Skin epidermis (tissue), 12 donors: ENCODE data around the gene TLR8.

Experiments used
- H3K27ac ChIP-seq, 21 experiments: fragments of 200-600 bp; sonication (generic) in 11 of 21; one replicate each; pipeline ENCODE4 v1.5.0; 2020; ENCODE audit warnings: mild to moderate bottlenecking in 3 of 21, inconsistent platforms in 2 of 21, moderate library complexity in 2 of 21
- H3K4me3 ChIP-seq, 7 experiments: fragments of 200-600 bp; sonication (generic) in 2 of 7; one replicate each; pipeline ENCODE4 v1.5.0; 2020; ENCODE audit warnings: inconsistent platforms in 2 of 7, mild to moderate bottlenecking in 2 of 7, moderate library complexity in 1 of 7

Gene TLR8

GRCh38 chrX:12894074-12895030 is 12.1 kb upstream of the TLR8 start:
- H3K27ac ChIP-seq: no peak overlapping the region
- H3K4me3 ChIP-seq: no peak overlapping the region

- Histone ChIP-seq H3K27ac (no peak overlapping the region), H3K4me3 (no peak overlapping the region)
These were observed 10.6 kb upstream of the TLR8 start for GRCh38 chrX:12895866-12896265.

GRCh38 chrX:12896935-12897334 is 9.5 kb upstream of the TLR8 start:
- Histone ChIP-seq H3K27ac (no peak overlapping the region), H3K4me3 (no peak overlapping the region)

- Histone ChIP-seq H3K27ac (no peak overlapping the region), H3K4me3 (no peak overlapping the region)
These were observed 8.3 kb upstream of the TLR8 start for GRCh38 chrX:12898073-12898472.

GRCh38 chrX:12899506-12899905 is 6.9 kb upstream of the TLR8 start:
- Histone ChIP-seq H3K27ac (no peak overlapping the region), H3K4me3 (no peak overlapping the region)

- Histone ChIP-seq H3K4me3 (no peak overlapping the region), H3K27ac (no peak overlapping the region)
These were observed 4.9 kb upstream of the TLR8 start for GRCh38 chrX:12901486-12901885.

GRCh38 chrX:12903646-12904045 is 2.8 kb upstream of the TLR8 start:
- Histone ChIP-seq H3K27ac (peak overlapping the region in 1 of 21 experiments; percentile 44), H3K4me3 (no peak overlapping the region)

- Histone ChIP-seq H3K27ac (no peak overlapping the region), H3K4me3 (no peak overlapping the region)
These were observed 4.2 kb downstream of the TLR8 start for GRCh38 chrX:12910423-12911121.

- H3K27ac ChIP-seq: no peak overlapping the region
- no peak overlapping the region for H3K4me3 ChIP-seq
These were observed 4.7 kb downstream of the TLR8 start for GRCh38 chrX:12911122-12911470.

- Histone ChIP-seq H3K4me3 (no peak overlapping the region), H3K27ac (no peak overlapping the region)
These were observed 6.5 kb downstream of the TLR8 start for GRCh38 chrX:12912791-12913482.

- Histone ChIP-seq H3K4me3 (no peak overlapping the region), H3K27ac (no peak overlapping the region)
These were observed 11.3 kb downstream of the TLR8 start for GRCh38 chrX:12917753-12918152.

- Histone ChIP-seq H3K4me3 (no peak overlapping the region), H3K27ac (no peak overlapping the region)
These were observed 12.6 kb downstream of the TLR8 start for GRCh38 chrX:12919051-12919450.

GRCh38 chrX:12919620-12920019 is 13.2 kb downstream of the TLR8 start:
- H3K27ac ChIP-seq: no peak overlapping the region
- H3K4me3 ChIP-seq: no peak overlapping the region

- no peak overlapping the region for H3K4me3 ChIP-seq
- H3K27ac ChIP-seq: no peak overlapping the region
These were observed 14.6 kb downstream of the TLR8 start for GRCh38 chrX:12920990-12921389.

GRCh38 chrX:12921886-12922598 is 15.6 kb downstream of the TLR8 start:
- Histone ChIP-seq H3K4me3 (no peak overlapping the region), H3K27ac (no peak overlapping the region)

- Histone ChIP-seq H3K27ac (no peak overlapping the region), H3K4me3 (no peak overlapping the region)
These were observed 16.1 kb downstream of the TLR8 start for GRCh38 chrX:12922599-12922919.

- no peak overlapping the region for H3K27ac ChIP-seq
- H3K4me3 ChIP-seq: no peak overlapping the region
These were observed 23.3 kb downstream of the TLR8 start for GRCh38 chrX:12929701-12930100.

GRCh38 chrX:12930150-12930549 is 23.7 kb downstream of the TLR8 start:
- no peak overlapping the region for H3K4me3 ChIP-seq
- no peak overlapping the region for H3K27ac ChIP-seq

GRCh38 chrX:12932244-12932643 is 25.8 kb downstream of the TLR8 start:
- no peak overlapping the region for H3K27ac ChIP-seq
- H3K4me3 ChIP-seq: no peak overlapping the region

GRCh38 chrX:12934850-12935249 is 28.4 kb downstream of the TLR8 start:
- Histone ChIP-seq H3K4me3 (no peak overlapping the region), H3K27ac (no peak overlapping the region)
